GM12878 (cell line): ENCODE results near the gene NTM. TPM values are rescaled to one million over a fixed set of nuclear protein-coding genes. Genes with fewer than 3 reads are reported as not detected.

Experiments
- ATAC-seq: fragments of 200-7000 bp; cut with Tn5 transposase; 3 replicates; pipeline ENCODE4 v1.9.1; 2020; ENCODE audit warnings: mild to moderate bottlenecking, moderate library complexity
- BruUV-seq: library from RNA; stranded (reverse); fragments of 400-500 nt; replicated peaks from 2 replicates; lab custom pipeline; 2021; lab: Mats Ljungman, UMichigan
- CTCF ChIA-PET: fragments of 300-600 bp; sonication (Branson Sonifier 250); formaldehyde crosslinking; extraction: SDS; loops from one replicate; lab custom pipeline; 2021; ENCODE audit warnings: inconsistent platforms; lab: Yijun Ruan, JAX
- POLR2A ChIA-PET: fragments of 350-600 bp; formaldehyde crosslinking; extraction: SDS; loops from one replicate; lab custom pipeline; 2021; ENCODE audit warnings: inconsistent platforms; lab: Charles Lee
- RAD21 ChIA-PET: fragments of 300-600 bp; sonication (Branson Sonifier 250); formaldehyde crosslinking; loops from one replicate; lab custom pipeline; 2023; ENCODE audit warnings: antibody characterized with exemption; ENCODE audit not compliant: unreplicated experiment; lab: Charles Lee
- SMC1A ChIA-PET: fragments of 300-600 bp; sonication (Branson Sonifier 250); formaldehyde crosslinking; loops from one replicate; lab custom pipeline; 2023; ENCODE audit not compliant: unreplicated experiment, uncharacterized antibody; lab: Charles Lee
- DNase-seq: peaks from one replicate; pipeline ENCODE4 v3.0.0-alpha.2; 2011; ENCODE audit warnings: low read depth, low spot score
- FAIRE-seq: peaks from 3 replicates; lab custom pipeline; 2011; peaks lifted over from hg19 to GRCh38; lab: Jason Lieb, UNC
- H2AFZ ChIP-seq: 2 replicates; pipeline ENCODE4 v1.6.0; 2011; ENCODE audit warnings: low read depth, low read length, control low read depth; ENCODE audit not compliant: control insufficient read depth
- H3K27ac ChIP-seq: 2 replicates; pipeline ENCODE4 v1.5.1; 2011; ENCODE audit warnings: control low read depth; ENCODE audit not compliant: control insufficient read depth, insufficient read depth
- H3K27me3 ChIP-seq, 2 experiments: replicated peaks in 1 of 2; 2 replicates each; pipeline versions ENCODE4 v1.6.0 to v1.6.1; 2011; ENCODE audit warnings: low read length in 1 of 2; ENCODE audit not compliant: control insufficient read depth in 2 of 2, insufficient read depth in 2 of 2
- H3K36me3 ChIP-seq, 2 experiments: 2 replicates each; pipeline ENCODE4 v1.5.1; 2011; ENCODE audit warnings: low read length in 1 of 2; ENCODE audit not compliant: control insufficient read depth in 2 of 2, insufficient read depth in 2 of 2
- H3K4me1 ChIP-seq: 2 replicates; pipeline ENCODE4 v1.6.1; 2011; ENCODE audit warnings: mild to moderate bottlenecking, low read length, moderate library complexity, mixed read lengths; ENCODE audit not compliant: control insufficient read depth, insufficient read depth
- H3K4me2 ChIP-seq: 2 replicates; pipeline ENCODE4 v1.6.0; 2011; ENCODE audit warnings: control low read depth; ENCODE audit not compliant: control insufficient read depth, insufficient read depth
- H3K4me3 ChIP-seq: fragments of 200-600 bp; sonication (generic); 2 replicates; pipeline ENCODE4 v1.5.1; 2016
- H3K79me2 ChIP-seq: 2 replicates; pipeline ENCODE4 v1.6.0; 2011; ENCODE audit warnings: low read length; ENCODE audit not compliant: control insufficient read depth, insufficient read depth
- H3K9ac ChIP-seq: 2 replicates; pipeline ENCODE4 v1.8.0; 2011; ENCODE audit warnings: low read length, control low read depth, mixed read lengths; ENCODE audit not compliant: control insufficient read depth, insufficient read depth
- H3K9me3 ChIP-seq: replicated peaks from 3 replicates; pipeline ENCODE4 v1.5.1; 2011; ENCODE audit warnings: mild to moderate bottlenecking, low read length; ENCODE audit not compliant: control insufficient read depth, insufficient read depth
- H4K20me1 ChIP-seq: 2 replicates; pipeline ENCODE4 v1.6.0; 2011; ENCODE audit not compliant: control insufficient read depth, insufficient read depth
- BMI1 ChIP-seq: fragments of 450-650 bp; IDR thresholded peaks from 2 replicates; pipeline ENCODE4 v1.6.1; 2016; ENCODE audit warnings: mild to moderate bottlenecking, moderate library complexity, borderline replicate concordance
- CREB1 ChIP-seq: IDR thresholded peaks from 2 replicates; pipeline ENCODE4 v1.6.1; 2012; ENCODE audit warnings: low read depth, mild to moderate bottlenecking, inconsistent platforms
- EGR1 ChIP-seq, 2 experiments: IDR thresholded peaks; 1 replicate in 1 of 2; 2 replicates in 1 of 2; pipeline ENCODE4 v1.6.1; 2011 to 2012; ENCODE audit warnings: low read depth in 2 of 2, low read length in 2 of 2, borderline replicate concordance in 1 of 2, mild to moderate bottlenecking in 1 of 2, moderate library complexity in 1 of 2
- ELK1 ChIP-seq: IDR thresholded peaks from 2 replicates; pipeline ENCODE4 v1.6.1; 2012; ENCODE audit warnings: low read depth, low read length, improper control_type of control experiment
- EP300 ChIP-seq, 2 experiments: fragments of 150-350 bp in 1 of 2; IDR thresholded peaks; 2 replicates each; pipeline ENCODE4 v1.6.1; 2011 to 2012; ENCODE audit warnings: low read depth in 2 of 2, low read length in 2 of 2, borderline replicate concordance in 1 of 2, improper control_type of control experiment in 1 of 2, inconsistent platforms in 1 of 2; ENCODE audit not compliant: control insufficient read depth in 1 of 2
- ESRRA ChIP-seq: IDR thresholded peaks from 2 replicates; pipeline ENCODE4 v1.6.1; 2012; ENCODE audit warnings: mild to moderate bottlenecking, low read length, improper control_type of control experiment
- HDGF ChIP-seq: fragments of 450-650 bp; IDR thresholded peaks from 2 replicates; pipeline ENCODE4 v1.6.1; 2016; ENCODE audit warnings: antibody characterized with exemption
- KDM1A ChIP-seq: fragments of 200-600 bp; sonication (generic); IDR thresholded peaks from 2 replicates; pipeline ENCODE4 v1.6.1; 2016; ENCODE audit warnings: borderline replicate concordance
- MLLT1 ChIP-seq: fragments of 450-650 bp; IDR thresholded peaks from 2 replicates; pipeline ENCODE4 v1.6.1; 2016; ENCODE audit warnings: mild to moderate bottlenecking
- NR2C1 ChIP-seq: fragments of 450-650 bp; IDR thresholded peaks from 2 replicates; pipeline ENCODE4 v1.6.1; 2017; ENCODE audit warnings: antibody characterized with exemption, mild to moderate bottlenecking, moderate library complexity
- NR2C2 ChIP-seq: IDR thresholded peaks from 2 replicates; pipeline ENCODE4 v1.6.1; 2011; ENCODE audit warnings: borderline replicate concordance, low read depth; ENCODE audit not compliant: control insufficient read depth, insufficient read length
- PML ChIP-seq: IDR thresholded peaks from 2 replicates; pipeline ENCODE4 v1.6.1; 2012; ENCODE audit warnings: low read length, inconsistent platforms
- TAF1 ChIP-seq: IDR thresholded peaks from 2 replicates; pipeline ENCODE4 v1.6.1; 2011; ENCODE audit warnings: mild to moderate bottlenecking, low read depth, low read length, borderline replicate concordance
- TCF7 ChIP-seq: IDR thresholded peaks from 2 replicates; pipeline ENCODE4 v1.6.1; 2014; ENCODE audit warnings: antibody characterized with exemption, borderline replicate concordance
- WGBS: methylation state at CpG from one replicate; pipeline ENCODE4 v1.1.6; 2016; ENCODE audit warnings: low lambda C conversion rate; ENCODE audit not compliant: insufficient replicate concordance, insufficient coverage; ENCODE audit errors: missing lambda C conversion rate; 5-methylcytosine and 5-hydroxymethylcytosine counted together
- in situ Hi-C: fragments of 300-500 bp; cut with MboI; formaldehyde crosslinking; loops from 9 replicates; pipeline ENCODE4 v1.14.3; 2018; ENCODE audit warnings: mixed read lengths
- intact Hi-C: fragments of 100-400 bp; cut with micrococcal nuclease; formaldehyde crosslinking; loops from one replicate; pipeline ENCODE4 v1.14.2; 2022; ENCODE audit not compliant: unreplicated experiment
- polyA plus RNA-seq, 11 experiments: library from polyadenylated mRNA; depleted of rRNA in 4 of 11; unstranded in 6 of 11; stranded (reverse) in 5 of 11; fragments of >200 nt; fragmentation: Nextera tagmentation in 4 of 11; fragmentation: Illumina TruSeq in 1 of 11; extraction: Ambion mirVana in 4 of 11; extraction: Trizol in 1 of 11; gene quantifications; 1 replicate in 1 of 11; 2 replicates in 10 of 11; pipeline versions ENCODE4 v1.2.1 to v1.2.3, GENCODE V29; 2011 to 2016; ENCODE audit warnings: inconsistent platforms in 2 of 11, missing spikeins in 2 of 11, low read depth in 1 of 11
- total RNA-seq, 4 experiments: library from RNA; depleted of rRNA in 3 of 4; stranded (reverse); fragments of >200 nt in 3 of 4; fragmentation: Illumina TruSeq in 1 of 4; extraction: Trizol in 1 of 4; gene quantifications; 2 replicates each; pipeline versions ENCODE4 v1.2.1 to v1.2.3, GENCODE V29; 2013 to 2021

The NTM gene
- total and polyA plus RNA-seq, 10 of the 15 experiments (the other 5 are each of a cell fraction or from before 2014, with no cell fraction given), result not detected

- ChIA-PET CTCF (no interaction called here), RAD21 (no interaction called here), POLR2A (no interaction called here), SMC1A (interaction anchor here (1.8 kb wide), 1 partner anchor 11 kb away, joined by 5 read pairs; no protein-coding TSS in a partner anchor)
- TF ChIP-seq CREB1, result no peak
- FAIRE-seq (no peak), ATAC-seq (no peak), DNase-seq (no peak)
- Histone ChIP-seq H3K9me3 (no peaks in the 10 kb centered on the region), H3K4me2 (no peak overlapping the region), H3K79me2 (no peaks in the 10 kb centered on the region), H3K4me3 (no peak overlapping the region), H3K9ac (no peak overlapping the region), H2AFZ (no peak overlapping the region), H3K36me3 (no peaks in the 10 kb centered on the region), H4K20me1 (no peaks in the 10 kb centered on the region), H3K27ac (no peak overlapping the region), H3K27me3 (peaks cover 0 to 2% of the 10 kb centered on the region in 2 experiments; a peak in 1 of 4 replicates), H3K4me1 (no peaks in the 10 kb centered on the region)
- in situ Hi-C loops (no loop called here), intact Hi-C loops (no loop called here)
- WGBS, result 24% methylated on average over 4 of the region's 4 CpGs
- BruUV-seq, result no TSS peak
These were observed 15.5 kb downstream of the NTM start for GRCh38 chr11:131385763-131386390.

- Histone ChIP-seq H3K4me2 (no peak overlapping the region), H3K4me3 (no peak overlapping the region), H3K9ac (no peak overlapping the region), H3K79me2 (no peaks in the 10 kb centered on the region), H3K27ac (no peak overlapping the region), H3K9me3 (no peaks in the 10 kb centered on the region), H4K20me1 (no peaks in the 10 kb centered on the region), H3K4me1 (no peaks in the 10 kb centered on the region), H3K36me3 (no peaks in the 10 kb centered on the region), H2AFZ (no peak overlapping the region), H3K27me3 (peaks cover 0 to 2% of the 10 kb centered on the region in 2 experiments; a peak in 1 of 4 replicates)
- FAIRE-seq, result no peak
- RAD21 ChIA-PET, result no interaction called here
- SMC1A ChIA-PET, result interaction anchor here (1.8 kb wide), 1 partner anchor 10 kb away, joined by 5 read pairs; no protein-coding TSS in a partner anchor
- CTCF ChIA-PET, result no interaction called here
- ATAC-seq, result no peak
- no TSS peak for BruUV-seq
- in situ Hi-C loops, result no loop called here
- intact Hi-C loops, result no loop called here
- 14% methylated on average over 2 of the region's 2 CpGs for WGBS
- POLR2A ChIA-PET, result no interaction called here
- DNase-seq, result no peak
- TF ChIP-seq ELK1 (no peak), KDM1A (no peak), HDGF (no peak), EP300 (IDR thresholded peaks at IDR 0.05; ENCODE audit: borderline replicate concordance in 1 of 2, control insufficient read depth in 1 of 2, low read depth in 2 of 2, low read length in 2 of 2) (no peak), PML (no peak), BMI1 (no peak), MLLT1 (no peak), TAF1 (no peak), EGR1 (IDR thresholded peaks at IDR 0.05; ENCODE audit: borderline replicate concordance in 1 of 2, low read depth in 2 of 2, low read length in 2 of 2) (no peak), ESRRA (no peak), TCF7 (no peak), NR2C1 (no peak), NR2C2 (no peak)
These were observed 16.0 kb downstream of the NTM start for GRCh38 chr11:131386408-131386807.
